K562 (cell line): ENCODE data around the gene KIF6. TPM values are rescaled to one million over a fixed set of nuclear protein-coding genes. Genes with fewer than 3 reads are reported as not detected.

ENCODE experiments used
- ATAC-seq: fragments of 200-7000 bp; cut with Tn5 transposase; 3 replicates; pipeline ENCODE4 v1.9.1; 2020; ENCODE audit warnings: moderate library complexity
- BruUV-seq: library from RNA; stranded (reverse); fragments of 400-500 nt; replicated peaks from 2 replicates; lab custom pipeline; 2021; lab: Mats Ljungman, UMichigan
- CTCF ChIA-PET: fragments of 300-600 bp; formaldehyde crosslinking; extraction: SDS; loops from one replicate; lab custom pipeline; 2021; ENCODE audit warnings: low intra/inter-chr PET ratio; lab: Yijun Ruan, JAX
- POLR2A ChIA-PET: fragments of 300-600, 350-650 bp; sonication (Branson Sonifier 250); formaldehyde crosslinking; extraction: SDS; loops from one replicate; lab custom pipeline; 2021; ENCODE audit warnings: antibody characterized with exemption, inconsistent platforms; lab: Yijun Ruan, JAX
- DNase-seq, 4 experiments: peaks; one replicate each; pipeline versions ENCODE4 v3.0.0 to v3.0.0-alpha.2; 2011 to 2018; ENCODE audit warnings: low spot score in 3 of 4, mixed read lengths in 3 of 4; ENCODE audit errors: extremely low read depth in 1 of 4
- FAIRE-seq: peaks from 2 replicates; lab custom pipeline; 2011; peaks lifted over from hg19 to GRCh38; lab: Jason Lieb, UNC
- H2AFZ ChIP-seq: 2 replicates; pipeline ENCODE4 v1.6.0; 2011; ENCODE audit warnings: low read depth, low read length, control low read depth, inconsistent platforms
- H3K27ac ChIP-seq: fragments of 200-600 bp; 3 replicates; pipeline ENCODE4 v1.8.0; 2011; ENCODE audit warnings: low read depth, mild to moderate bottlenecking, control low read depth, inconsistent platforms, low read length, moderate library complexity, mixed read lengths; ENCODE audit errors: extremely low read depth
- H3K27me3 ChIP-seq, 2 experiments: fragments of 300-600 bp in 1 of 2; 2 replicates in 1 of 2; 3 replicates in 1 of 2; pipeline versions ENCODE4 v1.6.0 to v1.8.0; 2011; ENCODE audit warnings: inconsistent platforms in 2 of 2, low read length in 2 of 2, mild to moderate bottlenecking in 1 of 2, mixed read lengths in 1 of 2, moderate library complexity in 1 of 2; ENCODE audit not compliant: control insufficient read depth in 2 of 2, insufficient read depth in 2 of 2
- H3K36me3 ChIP-seq: fragments of 300-600 bp; 3 replicates; pipeline ENCODE4 v1.8.0; 2011; ENCODE audit warnings: mild to moderate bottlenecking, low read length, inconsistent platforms; ENCODE audit not compliant: control insufficient read depth, insufficient read depth
- H3K4me1 ChIP-seq, 2 experiments: fragments of 200-600 bp in 1 of 2; replicated peaks in 1 of 2; 2 replicates in 1 of 2; 3 replicates in 1 of 2; pipeline versions ENCODE4 v1.5.1 to v1.8.0; 2011; ENCODE audit warnings: inconsistent platforms in 2 of 2, low read length in 2 of 2, mild to moderate bottlenecking in 1 of 2, mixed read lengths in 1 of 2, moderate library complexity in 1 of 2; ENCODE audit not compliant: control insufficient read depth in 2 of 2, insufficient read depth in 2 of 2
- H3K4me2 ChIP-seq: 2 replicates; pipeline ENCODE4 v1.6.1; 2011; ENCODE audit warnings: low read length, control low read depth, inconsistent platforms, mixed read lengths; ENCODE audit not compliant: insufficient read depth
- H3K4me3 ChIP-seq: fragments of 200-600 bp; sonication (generic), shearing (Covaris generic); 2 replicates; pipeline ENCODE4 v1.5.1; 2016; ENCODE audit warnings: control low read depth, inconsistent platforms
- H3K79me2 ChIP-seq: fragments of 200-600 bp; 3 replicates; pipeline ENCODE4 v1.8.0; 2011; ENCODE audit warnings: low read length, inconsistent platforms; ENCODE audit not compliant: control insufficient read depth, insufficient read depth
- H3K9ac ChIP-seq, 2 experiments: 2 replicates each; pipeline versions ENCODE4 v1.6.0 to v1.6.1; 2011; ENCODE audit warnings: low read depth in 2 of 2, low read length in 2 of 2, control low read depth in 1 of 2, inconsistent platforms in 1 of 2, mild to moderate bottlenecking in 1 of 2, mixed read lengths in 1 of 2; ENCODE audit not compliant: insufficient read depth in 1 of 2
- H3K9me1 ChIP-seq: one replicate; pipeline ENCODE4 v1.6.0; 2011; ENCODE audit warnings: inconsistent platforms, mild to moderate bottlenecking, low read length, moderate library complexity; ENCODE audit not compliant: control insufficient read depth, insufficient read depth
- H3K9me3 ChIP-seq: replicated peaks from 2 replicates; pipeline ENCODE4 v1.5.1; 2011; ENCODE audit warnings: low read depth, low read length, inconsistent platforms; ENCODE audit not compliant: control insufficient read depth, insufficient read depth
- H4K20me1 ChIP-seq: replicated peaks from 2 replicates; pipeline ENCODE4 v1.6.1; 2011; ENCODE audit warnings: low read length, inconsistent platforms, mixed read lengths; ENCODE audit not compliant: control insufficient read depth, insufficient read depth
- ATF1 ChIP-seq, 2 experiments: fragments of 450-650 bp in 1 of 2; IDR thresholded peaks; 2 replicates each; pipeline ENCODE4 v1.6.1; 2016; ENCODE audit warnings: missing compliant biosample characterization in 1 of 2, missing genetic modification characterization in 1 of 2
- CEBPB ChIP-seq: fragments of 450-650 bp; IDR thresholded peaks from 2 replicates; pipeline ENCODE4 v1.6.1; 2016; ENCODE audit warnings: missing genetic modification characterization, missing compliant biosample characterization
- CHAMP1 ChIP-seq: fragments of 450-650 bp; IDR thresholded peaks from 2 replicates; pipeline ENCODE4 v1.6.1; 2016; ENCODE audit warnings: mild to moderate bottlenecking
- EGR1 ChIP-seq: fragments of 450-650 bp; conservative IDR thresholded peaks from 2 replicates; pipeline ENCODE4 v1.6.1; 2017; ENCODE audit warnings: mild to moderate bottlenecking
- ESRRA ChIP-seq: fragments of 450-650 bp; IDR thresholded peaks from 2 replicates; pipeline ENCODE4 v1.6.1; 2014; ENCODE audit warnings: low read depth, mild to moderate bottlenecking, moderate library complexity, borderline replicate concordance
- ETV5 ChIP-seq: sonication (generic); formaldehyde crosslinking; IDR thresholded peaks from 2 replicates; pipeline ENCODE4 v1.4.0; 2020; ENCODE audit warnings: low read depth, mild to moderate bottlenecking, missing genetic modification reagents
- MXD1 ChIP-seq: fragments of 250-450 bp; sonication (Bioruptor Pico); IDR thresholded peaks from 2 replicates; pipeline ENCODE4 v1.8.0; 2021; ENCODE audit warnings: borderline replicate concordance, mild to moderate bottlenecking, moderate library complexity; ENCODE audit not compliant: poor library complexity, severe bottlenecking
- NCOA6 ChIP-seq: fragments of 450-650 bp; IDR thresholded peaks from 2 replicates; pipeline ENCODE4 v1.6.1; 2017; ENCODE audit warnings: mild to moderate bottlenecking
- NFATC3 ChIP-seq: fragments of 450-650 bp; IDR thresholded peaks from 2 replicates; pipeline ENCODE4 v1.6.1; 2017; ENCODE audit warnings: mild to moderate bottlenecking
- NFXL1 ChIP-seq: fragments of 450-650 bp; formaldehyde crosslinking; IDR thresholded peaks from 2 replicates; pipeline ENCODE4 v1.4.0; 2021; ENCODE audit warnings: mild to moderate bottlenecking
- POLR2AphosphoS5 ChIP-seq: IDR thresholded peaks from 2 replicates; pipeline ENCODE4 v1.6.1; 2011; ENCODE audit warnings: mild to moderate bottlenecking, low read depth, low read length, moderate library complexity; ENCODE audit not compliant: control insufficient read depth, insufficient read depth
- RAD51 ChIP-seq: fragments of 450-650 bp; IDR thresholded peaks from 2 replicates; pipeline ENCODE4 v1.7.1; 2016; ENCODE audit warnings: low read depth, mild to moderate bottlenecking, borderline replicate concordance
- TGIF2 ChIP-seq: sonication (generic); formaldehyde crosslinking; IDR thresholded peaks from 2 replicates; pipeline ENCODE4 v1.8.1; 2022; ENCODE audit warnings: mild to moderate bottlenecking, missing genetic modification reagents, moderate library complexity
- ZNF512 ChIP-seq: IDR thresholded peaks from 2 replicates; pipeline ENCODE4 v1.6.1; 2016; ENCODE audit warnings: missing genetic modification characterization, missing compliant biosample characterization
- whole genome bisulfite sequencing: fragments of 100-300 bp; shearing (Covaris generic); methylation state at CpG from one replicate; pipeline ENCODE4 v1.1.6; 2016; ENCODE audit warnings: low coverage, mixed read lengths; ENCODE audit not compliant: insufficient coverage; ENCODE audit errors: missing lambda C conversion rate; 5-methylcytosine and 5-hydroxymethylcytosine counted together
- in situ Hi-C: fragments of 300-500 bp; cut with MboI; formaldehyde crosslinking; loops from 4 replicates; pipeline ENCODE4 v1.15.0; 2018; ENCODE audit warnings: inconsistent platforms, mixed read lengths
- intact Hi-C: fragments of 100-400 bp; cut with micrococcal nuclease; formaldehyde crosslinking; loops from 2 replicates; pipeline ENCODE4 v1.14.2; 2022
- polyA plus RNA-seq, 8 experiments: library from polyadenylated mRNA; depleted of rRNA in 4 of 8; stranded (reverse) in 5 of 8; unstranded in 3 of 8; fragments of >200 nt; fragmentation: Nextera tagmentation in 2 of 8; fragmentation: Illumina TruSeq in 1 of 8; extraction: Ambion mirVana in 2 of 8; extraction: Trizol in 1 of 8; gene quantifications; 2 replicates each; pipeline versions ENCODE4 v1.2.1 to v1.2.3, GENCODE V29; 2011 to 2014; ENCODE audit warnings: inconsistent platforms in 1 of 8, missing spikeins in 1 of 8
- total RNA-seq, 7 experiments: library from RNA; depleted of rRNA in 6 of 7; stranded (reverse); fragments of >200 nt in 6 of 7; fragmentation: Illumina TruSeq in 2 of 7; extraction: Trizol in 2 of 7; gene quantifications; 2 replicates each; pipeline versions ENCODE4 v1.2.1 to v1.2.3, GENCODE V29; 2011 to 2021; ENCODE audit warnings: low replicate concordance in 1 of 7

KIF6 gene
- total and polyA plus RNA-seq, 9 of the 15 experiments (the other 6 are each of a cell fraction or from before 2014, with no cell fraction given): not detected

- Histone ChIP-seq H3K4me2 (no peak overlapping the region), H3K27me3 (peaks cover 3 to 11% of the 10 kb centered on the region in 2 experiments; a peak in 4 of 5 replicates), H3K79me2 (no peaks in the 10 kb centered on the region), H2AFZ (no peak overlapping the region), H3K9me3 (no peaks in the 10 kb centered on the region), H4K20me1 (no peaks in the 10 kb centered on the region), H3K4me1 (no peaks in the 10 kb centered on the region), H3K4me3 (no peak overlapping the region), H3K27ac (no peak overlapping the region), H3K36me3 (no peaks in the 10 kb centered on the region), H3K9me1 (no peaks in the 10 kb centered on the region), H3K9ac (no peak overlapping the region)
- BruUV-seq: no TSS peak
- ChIA-PET POLR2A (interaction anchor here (0.6 kb wide), 1 partner anchor 325 kb away, joined by 6 read pairs; no protein-coding TSS in a partner anchor), CTCF (interaction anchor here (0.7 kb wide), 1 partner anchor 241 kb away, joined by 3 read pairs; no protein-coding TSS in a partner anchor)
- ATAC-seq (no peak), FAIRE-seq (no peak), DNase-seq (no peak)
- in situ Hi-C loops: no loop called here
- intact Hi-C loops: no loop called here
- TF ChIP-seq ETV5 (CRISPR knock-in tag): no peak
- TF ChIP-seq CEBPB: no peak
- no peak for TF ChIP-seq ESRRA
- no peak for TF ChIP-seq EGR1
- no peak for TF ChIP-seq TGIF2 (CRISPR knock-in tag)
- no peak for TF ChIP-seq ATF1 (CRISPR knock-in tag; IDR thresholded peaks at IDR 0.05)
- TF ChIP-seq ATF1 (tag; IDR thresholded peaks at IDR 0.05): no peak
- no peak for TF ChIP-seq RAD51
- TF ChIP-seq NFXL1: no peak
- no peak for TF ChIP-seq POLR2AphosphoS5
- TF ChIP-seq ZNF512 (tag): no peak
- no peak for TF ChIP-seq NFATC3
- TF ChIP-seq CHAMP1: no peak
- no peak for TF ChIP-seq NCOA6
- no peak for TF ChIP-seq MXD1 (CRISPR knock-in tag)
- 2% methylated on average over 4 of the region's 4 CpGs for WGBS
These were observed 314.2 kb downstream of the KIF6 start for GRCh38 chr6:39411001-39411400.
